HG02763 (cell line): ENCODE data around the gene RRAS.

Experiments
- ATAC-seq: cut with Tn5 transposase; IDR thresholded peaks from one replicate; pipeline ENCODE4 v1.9.1; 2021; ENCODE audit warnings: mild to moderate bottlenecking, moderate library complexity; ENCODE audit not compliant: unreplicated experiment

Gene RRAS

DNA sequence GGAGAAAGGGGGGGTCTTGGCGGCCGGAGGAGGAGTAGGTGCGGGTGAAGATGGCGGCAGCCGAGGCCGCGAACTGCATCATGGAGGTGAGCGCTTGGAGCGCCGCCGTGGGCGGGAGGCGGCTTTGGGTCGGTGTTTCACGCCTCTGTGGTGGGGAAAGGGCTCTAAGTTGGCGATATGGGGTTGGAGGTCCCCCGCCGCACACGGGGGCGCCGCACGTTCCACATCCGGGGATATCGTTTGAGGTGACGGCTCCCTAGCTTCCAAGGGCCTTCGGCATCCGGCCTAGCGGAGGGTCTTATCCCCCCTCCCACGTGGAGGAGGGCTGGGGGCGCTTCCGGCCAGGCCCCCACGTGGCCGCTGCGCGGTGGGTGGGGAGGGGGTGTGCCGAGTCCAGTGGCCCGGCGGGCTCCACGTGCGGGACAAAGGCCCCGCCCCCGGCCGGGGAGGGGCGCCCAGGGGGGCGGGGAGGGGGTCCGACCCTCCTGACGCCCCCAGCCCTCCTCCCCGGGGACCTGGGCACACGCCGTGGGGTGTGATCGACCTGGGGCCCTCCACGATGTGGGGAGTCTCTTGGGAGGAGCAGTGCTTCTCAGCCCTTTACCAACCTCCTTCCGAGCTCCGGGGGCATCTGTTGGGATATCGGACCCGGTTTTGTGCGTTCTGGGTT lies 37.4 kb upstream of the RRAS start, which contains the start of gene PRMT1:
TSS of gene PRMT1 (plus strand) at position 41 of the 670 bp plus-strand sequence. CDS start at position 51, 10 bp downstream.
- no peak for ATAC-seq

DNA sequence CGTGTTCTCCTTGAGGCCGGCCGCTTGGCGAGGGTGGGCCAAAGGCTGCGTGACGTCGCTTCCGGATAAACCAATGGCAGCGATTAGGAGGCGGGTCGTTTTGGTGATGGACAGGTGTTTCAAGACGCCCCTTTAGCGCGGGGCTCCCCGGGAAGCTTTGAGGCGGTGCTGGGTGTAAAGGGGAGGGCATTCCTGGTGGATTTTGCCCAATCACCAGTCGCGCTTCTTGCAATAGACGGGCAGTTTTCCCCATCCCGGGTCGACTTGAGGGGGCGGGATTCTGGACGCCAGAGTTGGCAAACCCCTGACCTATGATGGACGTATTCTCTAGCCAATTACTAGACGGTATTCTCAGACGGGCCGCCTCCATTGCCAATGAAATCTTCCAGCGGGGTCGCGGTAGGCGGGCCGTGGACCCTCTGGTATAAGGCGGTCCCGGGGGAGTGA lies 36.9 kb upstream of the RRAS start:
- ATAC-seq: peak; percentile 68

DNA sequence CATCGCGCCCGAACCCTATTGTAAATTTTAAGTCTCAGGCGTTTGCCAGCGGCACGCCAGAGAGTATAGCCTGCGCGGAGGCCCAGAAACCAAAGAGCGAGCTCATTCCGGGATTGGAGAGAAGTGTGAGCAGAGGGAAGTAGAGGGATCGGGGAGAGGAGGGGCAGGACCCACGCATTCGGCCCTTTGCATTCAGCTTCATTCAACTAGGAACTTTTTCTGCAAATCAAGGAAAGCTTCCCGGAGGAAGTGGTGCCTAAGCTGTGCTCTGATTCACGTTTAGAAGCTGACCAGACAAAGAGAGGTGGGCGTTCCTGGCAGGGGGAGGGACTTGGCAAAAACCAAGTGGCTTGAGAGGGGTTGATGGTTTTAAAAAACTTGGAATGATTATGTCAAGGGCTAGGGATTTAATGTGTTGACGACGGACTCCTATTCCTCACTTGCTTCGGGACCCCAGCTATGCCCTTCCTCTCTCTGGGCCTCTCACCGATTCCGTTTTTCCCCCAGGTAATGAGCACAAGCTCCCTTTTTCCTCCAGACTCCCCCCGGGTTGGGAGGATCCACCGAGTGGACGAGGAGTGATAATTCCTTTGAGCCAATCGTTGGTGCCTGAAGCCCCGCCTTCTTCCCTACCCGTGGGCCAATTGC lies 36.3 kb upstream of the RRAS start:
- ATAC-seq: no peak

DNA sequence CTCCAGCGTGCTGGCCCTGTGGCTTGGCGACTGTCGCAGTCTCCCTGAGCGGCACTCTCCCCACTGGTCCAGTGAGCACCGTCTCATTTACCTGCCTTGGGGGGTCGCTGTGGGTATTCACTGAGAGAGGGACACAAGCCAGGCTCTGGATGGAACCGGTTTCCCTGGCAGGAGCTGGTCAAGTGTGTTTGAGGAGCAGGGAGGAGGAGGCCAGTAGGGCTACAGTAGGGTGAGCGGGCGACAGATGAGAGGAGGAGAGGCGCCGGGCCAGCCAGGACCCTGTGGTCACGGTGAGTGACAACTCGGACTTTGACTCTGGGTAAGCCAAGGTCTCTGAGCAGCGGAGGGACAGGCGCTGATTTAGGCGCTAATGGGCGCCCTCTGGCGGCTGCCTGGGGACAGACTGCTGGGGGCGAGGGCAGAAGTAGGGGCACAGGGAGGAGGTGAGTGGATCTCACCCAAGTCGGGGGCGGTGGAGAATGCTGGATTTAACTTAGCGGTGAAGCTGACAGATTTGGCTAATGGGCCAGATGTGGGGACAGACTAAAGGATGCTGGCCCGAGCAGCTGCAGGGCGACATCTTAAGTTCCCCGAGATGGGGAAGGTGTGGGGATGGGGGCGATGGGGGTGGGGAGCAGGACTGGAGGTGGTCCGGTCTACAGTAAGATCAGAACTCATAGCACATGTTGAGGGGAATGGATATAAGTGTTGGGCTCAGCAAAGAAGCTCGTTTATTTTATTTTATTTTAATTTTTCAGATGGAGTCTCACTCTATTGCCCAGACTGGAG lies 32.4 kb upstream of the RRAS start:
- ATAC-seq: no peak

DNA sequence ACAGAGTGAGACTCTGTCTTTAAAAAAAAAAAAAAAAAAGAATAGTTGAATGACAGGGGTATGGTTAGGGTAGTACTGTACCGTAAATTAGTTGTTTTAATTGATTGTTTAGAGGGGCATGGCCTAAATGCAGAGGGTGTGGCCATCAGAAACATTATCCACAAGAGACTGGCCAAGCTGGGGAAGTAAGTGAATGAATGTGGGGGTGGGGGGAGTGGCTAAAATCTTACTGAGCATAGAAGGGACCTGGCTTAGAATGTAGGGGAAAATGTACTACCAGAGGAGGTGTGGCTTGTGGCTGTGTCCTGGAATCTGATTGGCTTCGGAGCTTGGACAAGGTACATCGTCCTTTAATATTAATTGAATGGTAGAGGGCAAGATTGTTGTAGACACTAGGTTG lies 29.6 kb upstream of the RRAS start:
- no peak for ATAC-seq

DNA sequence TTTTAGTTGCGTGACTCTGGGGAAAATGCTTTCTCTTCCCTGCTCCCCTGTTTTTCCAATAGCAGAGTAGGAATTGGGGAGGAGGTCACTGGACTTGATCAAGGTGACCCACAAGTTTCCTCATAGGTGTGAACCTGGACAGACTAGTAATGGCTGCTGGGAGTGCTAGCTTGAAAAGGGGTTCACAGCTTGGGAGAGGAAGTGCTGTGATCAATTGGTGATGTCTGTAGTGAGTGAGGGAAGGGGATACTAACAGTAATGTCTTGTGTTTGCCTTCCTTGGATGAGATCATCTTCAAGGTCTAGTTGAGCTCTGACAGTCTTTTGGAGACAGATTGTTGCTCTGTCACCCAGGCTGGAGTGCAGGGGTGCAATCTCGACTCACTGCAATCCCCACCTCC lies 27.5 kb upstream of the RRAS start:
- ATAC-seq: no peak

DNA sequence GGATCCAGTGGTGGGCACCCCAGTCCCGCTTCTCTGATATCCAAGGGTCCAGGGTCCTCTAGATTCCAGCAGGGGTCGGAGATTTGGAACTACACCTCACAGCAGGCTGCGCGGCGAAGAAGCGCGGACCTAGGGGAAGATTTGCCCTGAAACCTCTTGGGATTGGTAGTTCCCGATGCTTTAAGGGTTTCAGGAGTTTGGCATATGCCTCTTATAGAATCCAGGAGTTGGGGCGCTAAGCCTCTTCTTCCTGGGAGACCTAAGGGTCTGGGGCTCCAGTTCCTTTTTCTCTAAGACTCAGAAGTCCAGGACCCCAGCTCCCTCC lies 26.1 kb upstream of the RRAS start:
- ATAC-seq: no peak

DNA sequence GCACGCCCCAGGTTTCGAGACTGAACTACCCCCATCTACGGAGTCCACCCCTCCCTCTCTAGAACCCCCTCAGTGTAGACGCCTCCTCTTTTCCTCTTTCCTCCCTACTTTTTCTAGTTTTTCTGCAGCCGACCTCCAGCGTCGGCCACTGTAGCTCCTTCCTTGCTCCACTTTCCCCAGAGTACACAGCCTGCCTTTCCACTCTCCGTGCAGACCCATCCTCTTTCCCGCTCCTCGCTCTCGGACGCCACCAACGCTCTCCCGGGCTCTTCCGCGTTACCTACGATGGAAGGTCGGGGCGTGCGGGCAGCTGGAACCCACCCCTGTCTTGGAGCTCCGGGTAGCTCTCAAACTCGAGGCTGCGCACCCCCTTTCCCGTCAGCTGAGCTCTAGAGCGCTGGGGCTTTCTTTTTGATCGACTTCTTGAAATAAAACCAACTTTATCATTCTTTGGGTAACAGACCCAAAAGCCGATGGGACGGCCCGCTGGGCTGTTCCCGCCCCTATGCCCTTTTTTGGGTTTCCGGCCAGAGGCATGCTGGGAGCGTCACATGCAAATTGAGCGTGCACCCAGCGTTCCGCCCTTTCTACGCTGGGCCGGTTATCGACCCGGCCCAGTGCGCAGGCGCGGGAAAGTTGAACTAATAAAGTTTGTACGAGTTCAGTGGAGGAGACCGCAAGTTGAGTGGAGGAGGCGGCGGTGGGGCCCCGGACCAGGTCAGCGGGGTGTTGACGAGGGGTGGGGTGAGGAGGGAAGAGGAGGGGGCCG lies 25.6 kb upstream of the RRAS start, which contains the start of the genes BCL2L12 and IRF3:
TSS of gene BCL2L12 (plus strand) at position 583 of the 769 bp plus-strand sequence. CDS start 760 bp downstream, outside the sequence.
TSS of gene IRF3 (minus strand) at position 507 of the 769 bp plus-strand sequence. CDS start 1,019 bp downstream, outside the sequence.
- ATAC-seq: peak; percentile 83

DNA sequence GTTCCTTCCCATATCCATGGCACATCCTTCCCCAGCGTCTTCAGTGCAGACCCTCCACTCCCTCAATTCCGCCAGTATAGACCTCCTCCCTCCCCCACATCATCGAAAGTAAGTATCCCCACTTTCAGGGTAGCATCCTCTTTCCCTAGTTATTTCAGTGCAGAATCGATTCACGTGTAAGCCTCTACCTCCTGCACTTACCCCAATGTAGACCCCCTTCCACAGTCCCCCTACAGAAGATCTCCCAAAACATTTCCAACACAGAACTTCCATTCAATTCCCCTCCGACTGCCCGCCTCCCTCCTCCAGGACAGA lies 25.1 kb upstream of the RRAS start:
- ATAC-seq: no peak

DNA sequence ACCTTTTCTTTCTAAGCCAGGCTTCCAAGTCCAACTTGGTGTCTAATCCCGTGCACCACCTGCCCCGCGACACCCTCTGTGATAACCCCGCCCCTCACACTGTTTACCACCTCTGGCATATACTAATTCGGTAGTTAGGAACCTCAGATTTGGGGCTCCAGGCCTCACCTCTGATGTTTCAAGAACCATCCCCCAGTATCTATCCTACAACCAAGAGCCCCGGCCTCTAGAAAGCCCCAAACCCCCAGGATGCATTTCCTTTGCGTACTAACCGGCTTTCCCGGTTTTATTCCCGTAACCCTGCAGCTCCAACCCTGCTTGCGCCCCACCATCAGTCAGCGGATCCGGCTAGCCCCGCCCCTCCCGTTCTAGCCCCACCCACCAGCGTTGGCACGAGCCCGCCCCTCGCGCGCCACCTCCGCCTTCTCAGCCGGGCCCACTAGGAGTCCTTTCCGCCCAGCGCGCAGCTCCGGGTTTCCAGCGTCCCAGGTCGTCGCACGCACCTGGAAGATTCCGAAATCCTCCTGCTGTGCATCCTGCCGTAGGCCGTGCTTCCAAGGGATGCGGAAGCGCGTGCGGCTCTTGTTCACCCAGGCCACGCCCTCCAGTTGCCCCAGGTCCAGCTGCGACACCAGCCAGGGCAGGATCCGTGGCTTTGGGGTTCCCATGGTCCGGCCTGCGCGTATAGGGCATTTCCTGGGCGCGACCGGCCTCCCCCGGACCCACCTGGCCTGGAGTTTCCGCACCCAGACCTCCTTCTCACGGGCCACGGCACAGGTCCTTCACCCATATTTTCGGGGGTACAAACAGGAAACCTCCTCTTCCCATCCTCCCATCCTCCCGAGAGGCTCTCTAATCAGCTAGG lies 24.5 kb upstream of the RRAS start:
- ATAC-seq: peak; percentile 34

DNA sequence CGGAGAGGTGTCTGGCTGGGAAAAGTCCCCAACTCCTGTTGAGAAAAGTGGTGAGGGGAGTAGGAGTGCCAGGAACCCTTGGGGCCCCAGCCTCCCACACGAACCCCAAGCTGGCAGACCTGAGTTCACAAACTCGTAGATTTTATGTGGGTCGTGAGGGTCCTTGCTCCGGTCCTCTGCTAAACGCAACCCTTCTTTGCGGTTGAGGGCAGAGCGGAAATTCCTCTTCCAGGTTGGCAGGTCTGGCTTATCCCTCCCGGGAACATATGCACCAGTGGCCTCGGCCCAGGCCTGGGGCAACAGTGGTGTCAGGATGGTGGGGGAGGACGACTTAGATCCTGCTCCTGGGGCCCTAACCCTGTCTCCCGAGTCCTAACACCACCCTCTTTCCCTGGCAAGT lies 23.3 kb upstream of the RRAS start:
- ATAC-seq: no peak

DNA sequence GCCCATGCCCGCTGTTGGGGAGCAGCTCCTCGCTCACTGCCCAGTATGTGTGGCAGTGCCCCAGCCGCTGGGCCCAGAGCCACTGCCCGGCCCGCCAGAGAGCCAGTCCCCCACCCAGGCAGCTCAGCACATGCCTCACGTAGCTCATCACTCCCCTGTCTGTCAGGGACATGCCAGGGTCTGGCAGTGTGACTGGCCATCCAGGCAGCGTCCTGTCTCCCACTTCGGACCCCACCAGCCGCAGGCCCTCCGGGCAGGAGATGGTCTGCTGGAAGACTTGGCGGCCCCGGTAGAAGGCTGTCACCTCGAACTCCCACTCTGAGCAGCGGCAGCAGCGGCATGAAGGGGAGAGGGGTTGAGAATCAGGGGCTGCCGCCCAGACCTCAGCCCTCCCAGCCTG lies 22.1 kb upstream of the RRAS start:
- ATAC-seq: no peak

DNA sequence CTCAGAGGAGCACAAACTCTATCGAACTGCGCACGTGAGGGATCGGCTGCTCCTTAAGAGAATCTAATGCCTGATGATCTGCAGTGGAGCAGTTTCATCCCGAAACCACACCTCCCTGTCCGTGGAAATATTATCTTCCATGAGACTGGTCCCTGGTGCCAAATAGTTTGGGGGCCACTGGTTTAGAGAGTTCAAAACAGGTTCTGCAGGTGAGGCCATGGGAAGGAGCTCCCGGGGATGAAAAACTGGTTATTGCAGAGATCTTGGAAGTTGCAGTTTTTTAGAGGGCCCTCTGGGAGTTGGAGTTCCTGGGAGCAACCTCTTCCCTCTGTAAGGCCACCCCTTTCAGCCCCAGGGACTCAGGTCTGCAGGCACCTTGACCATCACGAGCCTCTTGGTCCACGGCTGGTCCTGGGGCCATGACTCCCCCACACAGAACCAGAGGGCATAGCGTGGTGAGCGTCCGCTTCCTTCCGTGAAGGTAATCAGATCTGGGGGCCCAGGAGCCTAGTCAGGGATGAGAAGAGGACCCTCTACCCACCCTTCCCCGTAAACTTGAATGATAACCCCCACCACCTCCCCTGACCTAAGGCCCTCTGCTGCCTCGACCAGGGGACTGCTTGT lies 20.5 kb upstream of the RRAS start:
- ATAC-seq: no peak

DNA sequence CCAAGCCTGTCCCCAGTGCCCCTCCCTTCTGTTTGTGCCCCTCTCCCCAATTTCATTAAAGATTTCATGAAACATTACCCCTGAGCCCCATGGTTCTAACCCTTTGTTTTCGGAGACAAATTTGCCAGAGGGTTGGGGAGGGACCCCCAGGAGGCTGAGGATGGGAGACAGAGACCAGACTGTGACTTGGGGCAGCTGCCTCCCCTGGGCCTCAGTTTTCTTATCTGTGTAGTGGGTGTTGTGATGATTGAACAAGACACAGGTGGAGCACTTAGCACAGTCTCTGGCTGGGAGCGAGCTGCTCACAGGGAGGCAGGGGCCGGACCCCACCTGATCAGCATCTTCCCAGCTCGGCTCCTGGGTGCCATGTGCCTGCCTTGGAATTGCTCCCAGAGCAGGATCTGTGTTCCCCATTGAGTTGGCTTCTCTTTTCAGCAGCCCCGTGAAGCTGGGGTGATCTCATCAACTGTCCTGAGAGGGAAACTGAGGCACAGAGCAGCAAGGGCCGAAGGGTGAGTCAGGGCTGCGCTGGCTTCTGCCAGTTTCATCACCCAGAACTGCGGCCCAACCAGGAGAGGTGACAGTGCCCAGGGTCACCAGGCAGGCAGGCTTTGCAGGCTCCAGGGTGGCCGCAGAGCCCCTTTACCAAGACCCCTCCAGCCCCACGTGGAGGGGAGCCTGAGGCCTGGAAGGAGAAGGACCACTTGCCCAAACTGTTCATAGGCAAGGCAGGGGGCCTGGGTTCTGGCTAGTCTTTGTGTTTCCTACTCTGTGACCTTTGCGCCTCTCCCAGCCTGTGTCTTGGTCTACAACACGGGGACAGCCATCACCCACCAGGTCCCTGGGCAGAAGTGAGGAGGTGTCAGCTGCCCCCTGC lies 18.9 kb upstream of the RRAS start:
- ATAC-seq: no peak

DNA sequence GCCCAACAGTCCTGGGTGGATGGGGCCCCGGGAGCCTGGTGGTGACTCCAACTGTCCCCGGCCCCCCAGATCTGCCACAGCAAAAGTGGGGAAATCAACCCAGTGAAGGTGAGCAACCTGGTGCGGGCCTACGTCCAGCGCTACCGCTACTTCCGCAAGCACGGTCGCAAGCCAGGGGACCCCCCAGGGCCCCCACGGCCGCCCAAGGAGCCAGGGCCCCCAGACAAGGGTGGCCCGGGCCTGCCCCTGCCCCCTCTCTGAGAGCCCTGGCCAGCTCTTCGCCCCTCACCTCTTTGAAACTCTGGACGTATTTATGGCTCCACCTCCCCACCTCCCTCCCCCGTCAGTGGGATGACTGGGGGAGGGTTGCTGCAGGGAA lies 18.2 kb upstream of the RRAS start:
- ATAC-seq: no peak

DNA sequence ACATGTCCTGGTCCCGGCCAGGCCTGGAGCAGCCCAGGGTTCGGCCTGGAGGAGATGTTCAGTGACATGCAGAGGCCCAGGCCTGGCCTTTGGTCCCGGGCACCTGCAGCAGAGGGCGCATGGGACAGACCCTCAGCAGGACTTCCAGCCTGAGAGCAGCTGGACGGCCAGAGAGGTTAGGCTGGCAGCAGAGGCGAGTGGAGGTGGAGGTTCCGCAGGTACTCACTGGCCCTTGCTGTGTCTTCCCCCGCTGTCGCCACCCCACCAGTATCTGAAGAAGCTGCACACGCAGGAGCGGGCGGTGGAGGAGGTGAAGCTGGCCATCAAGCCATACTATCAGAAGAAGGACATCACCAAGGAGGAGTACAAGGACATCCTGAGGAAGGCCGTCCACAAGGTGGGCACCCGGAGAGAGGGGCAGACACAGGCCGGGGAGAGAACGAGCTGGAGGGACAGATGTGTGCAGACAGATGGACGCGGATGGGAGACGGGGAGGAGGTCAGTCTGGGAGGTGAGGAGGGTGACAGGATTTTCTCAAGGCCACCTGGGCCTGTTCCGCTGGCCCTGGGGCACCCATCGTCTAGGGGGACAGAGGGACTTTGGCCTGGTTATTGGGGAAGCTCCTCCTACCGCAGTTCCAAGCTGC lies 17.7 kb upstream of the RRAS start:
- ATAC-seq: no peak

DNA sequence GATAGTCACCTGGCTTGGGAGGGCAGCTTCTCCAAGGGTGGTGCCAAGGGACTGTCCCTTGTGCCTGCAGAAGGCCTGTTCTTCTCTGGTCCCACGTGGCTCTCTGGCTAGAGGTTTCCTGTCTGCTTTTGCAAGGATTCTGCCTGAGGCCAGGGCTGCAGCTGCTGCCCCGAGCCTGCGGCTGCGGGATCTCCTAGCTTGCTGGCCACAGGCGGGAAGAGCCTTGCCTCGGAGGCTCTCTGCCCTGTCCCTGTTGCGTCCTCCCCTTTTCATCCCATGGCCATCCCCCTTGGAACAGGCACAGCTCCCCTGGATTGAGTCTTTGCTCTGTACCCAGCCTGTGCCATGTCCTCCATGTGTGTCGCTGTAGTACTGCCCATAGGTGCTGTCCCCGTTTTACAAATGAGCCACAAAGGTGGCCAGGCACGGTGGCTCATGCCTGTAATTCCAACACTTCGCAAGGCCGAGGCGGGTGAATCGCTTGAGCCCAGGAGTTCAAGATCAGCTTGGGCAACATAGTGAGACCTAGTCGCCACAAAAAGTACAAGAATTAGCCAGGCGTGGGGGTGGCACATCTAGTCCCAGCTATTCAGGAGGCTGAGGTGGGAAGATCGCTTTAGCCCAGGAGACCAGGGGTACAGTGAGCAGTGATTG lies 16.6 kb upstream of the RRAS start:
- no peak for ATAC-seq
